Panc1 (cell line): ENCODE data around the gene STX7. TPM values are rescaled to one million over a fixed set of nuclear protein-coding genes. Genes with fewer than 3 reads are reported as not detected.

ENCODE experiments used
- ATAC-seq: fragments of 200-7000 bp; cut with Tn5 transposase; 2 replicates; pipeline ENCODE4 v1.9.1; 2020; ENCODE audit warnings: mild to moderate bottlenecking, moderate library complexity
- BruUV-seq: library from RNA; stranded (reverse); fragments of 400-500 nt; replicated peaks from 2 replicates; lab custom pipeline; 2021; lab: Mats Ljungman, UMichigan
- CTCF ChIA-PET: fragments of 300-600 bp; sonication (Branson Sonifier 250); formaldehyde crosslinking; loops from one replicate; lab custom pipeline; 2022; ENCODE audit warnings: antibody characterized with exemption; lab: Charles Lee
- POLR2A ChIA-PET: fragments of 300-600 bp; sonication (Branson Sonifier 250); formaldehyde crosslinking; loops from one replicate; lab custom pipeline; 2022; ENCODE audit warnings: antibody characterized with exemption; lab: Charles Lee
- DNase-seq: peaks from one replicate; pipeline ENCODE4 v3.0.0-alpha.2; 2010; ENCODE audit warnings: low read depth, low spot score
- H3K27ac ChIP-seq: 2 replicates; pipeline ENCODE4 v1.5.1; 2011; ENCODE audit warnings: mild to moderate bottlenecking, low read length, inconsistent platforms
- H3K27me3 ChIP-seq: fragments of 200-500 bp; sonication (Bioruptor generic); 2 replicates; pipeline ENCODE4 v1.6.0; 2014; ENCODE audit warnings: low read length, inconsistent platforms; ENCODE audit not compliant: control insufficient read depth, insufficient read depth
- H3K36me3 ChIP-seq: fragments of 200-500 bp; sonication (Bioruptor generic); 2 replicates; pipeline ENCODE4 v1.5.1; 2014; ENCODE audit warnings: inconsistent platforms, mild to moderate bottlenecking, low read length, moderate library complexity; ENCODE audit not compliant: control insufficient read depth, insufficient read depth
- H3K4me1 ChIP-seq: 2 replicates; pipeline ENCODE4 v1.5.1; 2011; ENCODE audit warnings: inconsistent platforms, mild to moderate bottlenecking, low read length, moderate library complexity; ENCODE audit not compliant: control insufficient read depth, insufficient read depth
- H3K4me3 ChIP-seq, 2 experiments: 2 replicates each; pipeline ENCODE4 v1.5.1; 2011 to 2012; ENCODE audit warnings: low read depth in 2 of 2, low read length in 2 of 2, mild to moderate bottlenecking in 2 of 2, inconsistent platforms in 1 of 2, moderate library complexity in 1 of 2
- H3K9me3 ChIP-seq: fragments of 200-500 bp; sonication (Bioruptor generic); 2 replicates; pipeline ENCODE4 v1.5.1; 2014; ENCODE audit warnings: low read depth, mild to moderate bottlenecking, inconsistent platforms, low read length, moderate library complexity; ENCODE audit not compliant: control insufficient read depth, insufficient read depth
- CTCF ChIP-seq: fragments of 450-650 bp; IDR thresholded peaks from 2 replicates; pipeline ENCODE4 v1.5.1; 2017; ENCODE audit warnings: mild to moderate bottlenecking
- POLR2AphosphoS5 ChIP-seq: IDR thresholded peaks from 2 replicates; pipeline ENCODE4 v1.6.1; 2012; ENCODE audit warnings: mild to moderate bottlenecking, low read depth, low read length, moderate library complexity
- REST ChIP-seq, 2 experiments: IDR thresholded peaks; 2 replicates each; pipeline ENCODE4 v1.6.1; 2011 to 2012; ENCODE audit warnings: low read depth in 2 of 2, control low read depth in 1 of 2, low read length in 1 of 2, mild to moderate bottlenecking in 1 of 2, moderate library complexity in 1 of 2; ENCODE audit not compliant: insufficient read depth in 1 of 2
- SIN3A ChIP-seq: IDR thresholded peaks from 2 replicates; pipeline ENCODE4 v1.6.1; 2012; ENCODE audit warnings: low read depth, mild to moderate bottlenecking, low read length, moderate library complexity, borderline replicate concordance; ENCODE audit not compliant: insufficient read depth
- TCF7L2 ChIP-seq: IDR thresholded peaks from 2 replicates; pipeline ENCODE4 v1.6.1; 2011; ENCODE audit warnings: mild to moderate bottlenecking, low read depth, low read length, inconsistent platforms
- in situ Hi-C: cut with HindIII; loops from 2 replicates; pipeline ENCODE4 v1.10.0; 2016; ENCODE audit warnings: low sequenced_read_pairs, low pct_unique_long_range_greater_than_20kb
- intact Hi-C: fragments of 100-400 bp; cut with micrococcal nuclease; formaldehyde crosslinking; loops from one replicate; pipeline ENCODE4 v1.10.0; 2022; ENCODE audit not compliant: unreplicated experiment
- total RNA-seq: library from RNA; stranded (reverse); gene quantifications from one replicate; pipeline ENCODE4 v1.2.1, GENCODE V29; 2021; ENCODE audit not compliant: unreplicated experiment

STX7 gene
- total RNA-seq, 1 experiment from 2014 or later: 40.6 TPM

GRCh38 chr6:132526461-132526860 lies 13.5 kb upstream of the STX7 start:
- peaks cover 10% of the 10 kb centered on the region for H3K4me1 ChIP-seq
- H3K4me3 ChIP-seq: no peak overlapping the region
- H3K27me3 ChIP-seq: 0 out of 2 replicates have a peak, but pooled peaks cover 5% of the 10 kb centered on the region
- H3K36me3 ChIP-seq: no peaks in the 10 kb centered on the region; the same call in 1 of the 2 replicates
- ChIA-PET POLR2A (no interaction called here), CTCF (interaction anchor here (1.0 kb wide), 1 partner anchor 246 kb away, joined by 3 read pairs; no protein-coding TSS in a partner anchor)
- in situ Hi-C loops: no loop called here
- H3K9me3 ChIP-seq: no peaks in the 10 kb centered on the region
- no peak overlapping the region for H3K27ac ChIP-seq
- no TSS peak for BruUV-seq
- TF ChIP-seq REST (IDR thresholded peaks at IDR 0.05; ENCODE audit: insufficient read depth in 1 of 2, low read depth in 2 of 2, low read length in 1 of 2): no peak
- TF ChIP-seq POLR2AphosphoS5: no peak
- no peak for TF ChIP-seq CTCF
- no peak for TF ChIP-seq TCF7L2
- no peak for TF ChIP-seq SIN3A
- ATAC-seq (no peak), DNase-seq (no peak)
- intact Hi-C loops: no loop called here

GRCh38 chr6:132525866-132526265 lies 12.9 kb upstream of the STX7 start:
- Histone ChIP-seq H3K4me3 (no peak overlapping the region), H3K27me3 (0 out of 2 replicates have a peak, but pooled peaks cover 5% of the 10 kb centered on the region), H3K27ac (no peak overlapping the region), H3K9me3 (no peaks in the 10 kb centered on the region), H3K4me1 (peaks cover 10% of the 10 kb centered on the region), H3K36me3 (no peaks in the 10 kb centered on the region; the same call in 1 of the 2 replicates)
- POLR2A ChIA-PET: no interaction called here
- in situ Hi-C loops (no loop called here), intact Hi-C loops (no loop called here)
- no TSS peak for BruUV-seq
- DNase-seq (no peak), ATAC-seq (no peak)
- CTCF ChIA-PET: no interaction called here
- TF ChIP-seq TCF7L2 (no peak), CTCF (no peak), REST (IDR thresholded peaks at IDR 0.05; ENCODE audit: insufficient read depth in 1 of 2, low read depth in 2 of 2, low read length in 1 of 2) (no peak), SIN3A (no peak), POLR2AphosphoS5 (no peak)
